Adrenal gland (tissue), 5 donors: ENCODE data around the gene FAM227B.

Experiments
- POLR2A ChIP-seq, 2 donors: fragments of 450-650 bp; IDR thresholded peaks; one replicate each; pipeline ENCODE4 v1.6.1; 2017; ENCODE audit warnings: antibody characterized with exemption in 2 of 2, mild to moderate bottlenecking in 2 of 2, moderate library complexity in 1 of 2
- TF ChIP-seq, protein P1 (sequence below), 6 experiments: fragments of 450-650 bp in 4 of 6; fragments of 200-600 bp in 2 of 6; sonication (generic) in 1 of 6; IDR thresholded peaks; 1 replicate in 5 of 6; 2 replicates in 1 of 6; pipeline versions ENCODE4 v1.5.1 to v1.8.0; 2016 to 2021; ENCODE audit warnings: antibody characterized with exemption in 6 of 6, mild to moderate bottlenecking in 2 of 6, moderate library complexity in 1 of 6
- donor health status: DM: no; HTN: no; CAD: no.

DNA sequence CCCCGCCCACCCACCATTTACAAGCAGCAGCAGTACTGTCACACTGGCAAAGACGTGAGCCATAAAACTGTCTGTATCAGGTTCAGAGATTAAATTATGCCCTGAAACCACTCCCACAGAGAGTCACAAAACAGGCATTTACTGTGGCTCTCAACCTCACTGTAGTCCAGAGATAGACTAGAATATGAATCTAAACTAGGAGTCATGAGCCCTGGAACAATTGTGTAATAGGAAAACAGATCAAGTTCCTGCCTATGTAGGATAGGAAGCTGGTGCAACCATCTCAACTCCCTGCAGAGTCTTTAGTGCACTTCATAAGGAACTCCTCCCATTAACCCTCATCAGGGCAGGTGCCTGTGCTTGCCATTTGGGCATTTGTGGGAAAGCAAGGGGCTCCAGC, 61.7 kb downstream of the FAM227B start:
- TF ChIP-seq, protein P1, sequence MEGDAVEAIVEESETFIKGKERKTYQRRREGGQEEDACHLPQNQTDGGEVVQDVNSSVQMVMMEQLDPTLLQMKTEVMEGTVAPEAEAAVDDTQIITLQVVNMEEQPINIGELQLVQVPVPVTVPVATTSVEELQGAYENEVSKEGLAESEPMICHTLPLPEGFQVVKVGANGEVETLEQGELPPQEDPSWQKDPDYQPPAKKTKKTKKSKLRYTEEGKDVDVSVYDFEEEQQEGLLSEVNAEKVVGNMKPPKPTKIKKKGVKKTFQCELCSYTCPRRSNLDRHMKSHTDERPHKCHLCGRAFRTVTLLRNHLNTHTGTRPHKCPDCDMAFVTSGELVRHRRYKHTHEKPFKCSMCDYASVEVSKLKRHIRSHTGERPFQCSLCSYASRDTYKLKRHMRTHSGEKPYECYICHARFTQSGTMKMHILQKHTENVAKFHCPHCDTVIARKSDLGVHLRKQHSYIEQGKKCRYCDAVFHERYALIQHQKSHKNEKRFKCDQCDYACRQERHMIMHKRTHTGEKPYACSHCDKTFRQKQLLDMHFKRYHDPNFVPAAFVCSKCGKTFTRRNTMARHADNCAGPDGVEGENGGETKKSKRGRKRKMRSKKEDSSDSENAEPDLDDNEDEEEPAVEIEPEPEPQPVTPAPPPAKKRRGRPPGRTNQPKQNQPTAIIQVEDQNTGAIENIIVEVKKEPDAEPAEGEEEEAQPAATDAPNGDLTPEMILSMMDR (IDR thresholded peaks at IDR 0.05), result no peak
- TF ChIP-seq POLR2A (IDR thresholded peaks at IDR 0.05), result no peak
